Measurements from ENCODE around the gene FLNB. TPM values are rescaled to one million over a fixed set of nuclear protein-coding genes. Genes with fewer than 3 reads are reported as not detected.

FLNB gene
- total and polyA plus RNA-seq, 2 experiments from 2014 or later: 60.6 to 186 TPM

DNA sequence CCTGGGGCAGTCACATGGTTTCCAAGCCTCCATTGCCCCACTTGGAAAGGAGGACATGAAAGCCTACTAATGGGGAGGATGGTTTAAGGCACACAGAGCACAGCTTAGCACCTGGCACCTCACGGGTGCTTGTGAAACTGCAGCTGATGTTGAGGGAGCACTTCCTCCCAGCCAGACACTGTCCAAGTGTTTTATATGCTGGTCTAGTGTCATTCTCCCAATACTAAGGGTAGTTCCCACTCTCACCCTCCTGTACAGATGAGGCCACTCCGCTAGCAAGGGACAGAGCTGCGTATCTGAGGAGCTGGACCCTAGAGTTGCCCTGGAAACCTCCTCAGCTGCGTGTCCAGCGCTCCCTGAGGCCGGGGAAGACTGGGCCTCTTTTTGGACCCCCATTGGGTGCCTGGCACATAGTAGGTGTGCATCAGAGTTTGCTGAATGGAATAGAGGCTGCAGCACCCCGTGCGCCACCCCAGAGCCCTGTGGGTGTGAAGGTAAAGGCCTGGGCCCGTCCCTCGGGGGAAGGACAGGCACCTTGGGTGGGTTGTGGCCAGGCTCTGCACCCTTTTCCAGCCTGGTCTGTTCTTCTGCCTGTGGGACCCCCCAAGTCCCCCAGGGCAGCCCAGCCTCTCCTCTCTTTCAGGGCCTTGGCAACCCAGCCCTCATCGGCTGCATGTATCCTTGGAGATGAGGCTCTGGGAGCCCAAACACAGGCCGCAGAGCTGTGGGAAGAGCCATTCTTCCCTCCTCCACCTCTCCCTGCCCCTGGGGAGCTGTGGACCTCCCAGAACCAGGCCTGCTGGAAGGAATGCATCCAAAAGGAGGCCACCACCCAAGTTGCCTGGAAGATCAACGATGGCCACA is 171.2 kb downstream of the FLNB start:
- Histone ChIP-seq H3K4me1 (ENCODE audit: insufficient read depth) (peaks cover 6% of the 10 kb centered on the region; the same call in 1 of the 2 replicates), H3K4me2 (ENCODE audit: unreplicated experiment) (no peak overlapping the region), H3K9ac (no peak overlapping the region), H3K36me3 (ENCODE audit: low read depth) (no peaks in the 10 kb centered on the region), H3K4me3 (no peak overlapping the region), H3K79me2 (ENCODE audit: insufficient read depth) (no peaks in the 10 kb centered on the region), H3K27ac (no peak overlapping the region), H3F3A (ENCODE audit: insufficient read depth) (peaks cover 15% of the 10 kb centered on the region), H3K9me3 (ENCODE audit: low read depth) (no peaks in the 10 kb centered on the region), H4K20me1 (ENCODE audit: insufficient read depth) (no peaks in the 10 kb centered on the region), H3K9me2 (ENCODE audit: insufficient read depth) (no peaks in the 10 kb centered on the region), H3K27me3 (replicated peaks; ENCODE audit: insufficient read depth) (no peaks in the 10 kb centered on the region), H2AFZ (no peak overlapping the region)
- in situ Hi-C loops (cut with MboI): no loop called here
- 72 to 82% methylated on average over 13 of the region's 13 CpGs for WGBS, 2 experiments (ENCODE audit: low coverage in 1 of 2, low lambda C conversion rate in 2 of 2, missing lambda C conversion rate in 2 of 2)
- no peak for TF ChIP-seq EZH2phosphoT487 (IDR thresholded peaks at IDR 0.05; ENCODE audit: insufficient read depth, low read depth)
- TF ChIP-seq EZH2 (IDR thresholded peaks at IDR 0.05; ENCODE audit: insufficient read depth, poor library complexity, severe bottlenecking): no peak
- no peak for DNase-seq

GRCh38 chr3:58180099-58180880 is 172.1 kb downstream of the FLNB start:
- H3K4me2 ChIP-seq (ENCODE audit: unreplicated experiment): no peak overlapping the region
- H3K27ac ChIP-seq: no peak overlapping the region
- no peak for TF ChIP-seq EZH2phosphoT487 (IDR thresholded peaks at IDR 0.05; ENCODE audit: insufficient read depth, low read depth)
- TF ChIP-seq EZH2 (IDR thresholded peaks at IDR 0.05; ENCODE audit: insufficient read depth, poor library complexity, severe bottlenecking): no peak
- H4K20me1 ChIP-seq (ENCODE audit: insufficient read depth): no peaks in the 10 kb centered on the region
- no peak for DNase-seq
- H3K4me3 ChIP-seq: no peak overlapping the region
- no peak overlapping the region for H2AFZ ChIP-seq
- H3K79me2 ChIP-seq (ENCODE audit: insufficient read depth): no peaks in the 10 kb centered on the region
- in situ Hi-C loops (cut with MboI): no loop called here
- H3K36me3 ChIP-seq (ENCODE audit: low read depth): no peaks in the 10 kb centered on the region
- no peaks in the 10 kb centered on the region for H3K27me3 ChIP-seq (replicated peaks; ENCODE audit: insufficient read depth)
- 58 to 62% methylated on average over 12 of the region's 12 CpGs for WGBS, 2 experiments (ENCODE audit: low coverage in 1 of 2, low lambda C conversion rate in 2 of 2, missing lambda C conversion rate in 2 of 2)
- no peaks in the 10 kb centered on the region for H3K9me3 ChIP-seq (ENCODE audit: low read depth)
- peaks cover 7% of the 10 kb centered on the region; the same call in 1 of the 2 replicates for H3F3A ChIP-seq (ENCODE audit: insufficient read depth)
- H3K4me1 ChIP-seq (ENCODE audit: insufficient read depth): peaks cover 4% of the 10 kb centered on the region; the same call in 1 of the 2 replicates
- no peak overlapping the region for H3K9ac ChIP-seq
- H3K9me2 ChIP-seq (ENCODE audit: insufficient read depth): no peaks in the 10 kb centered on the region

DNA sequence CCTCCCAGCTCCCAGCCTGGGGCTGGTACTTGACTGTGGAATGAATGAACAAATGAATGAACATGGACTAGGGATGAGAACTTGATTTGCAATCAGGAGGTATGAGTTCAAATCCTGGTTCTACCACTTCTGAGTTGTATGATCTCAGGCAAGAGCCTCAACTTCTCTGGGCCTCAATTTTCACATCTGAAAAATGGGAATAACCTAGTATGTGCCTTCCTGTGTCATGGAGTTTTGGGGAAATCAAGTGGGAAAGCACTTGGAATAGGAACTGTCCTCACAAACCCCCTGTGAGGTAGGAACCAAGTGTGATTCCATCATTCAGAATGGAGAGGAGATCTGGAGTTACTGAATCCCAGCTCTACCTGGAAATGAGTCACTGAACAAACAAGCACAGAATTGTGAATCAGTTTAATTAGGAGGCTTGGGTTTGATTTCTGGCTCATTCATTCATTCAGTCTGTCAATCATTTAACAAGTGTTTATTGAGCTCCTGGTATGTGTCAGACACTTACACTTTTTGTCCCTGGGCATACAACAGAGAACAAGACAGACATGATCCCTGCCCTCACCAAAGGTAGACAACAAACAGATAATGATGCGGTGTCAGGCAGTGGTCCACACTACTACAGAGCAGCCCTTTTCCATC is 172.8 kb downstream of the FLNB start:
- Histone ChIP-seq H3F3A (ENCODE audit: insufficient read depth) (0 out of 2 replicates have a peak, but pooled peaks cover under 1% of the 10 kb centered on the region), H3K9me3 (ENCODE audit: low read depth) (no peaks in the 10 kb centered on the region), H3K36me3 (ENCODE audit: low read depth) (no peaks in the 10 kb centered on the region), H3K4me2 (ENCODE audit: unreplicated experiment) (no peak overlapping the region), H3K4me3 (no peak overlapping the region), H4K20me1 (ENCODE audit: insufficient read depth) (no peaks in the 10 kb centered on the region), H3K27me3 (replicated peaks; ENCODE audit: insufficient read depth) (no peaks in the 10 kb centered on the region), H3K4me1 (ENCODE audit: insufficient read depth) (no peaks in the 10 kb centered on the region), H3K27ac (no peak overlapping the region), H3K9ac (no peak overlapping the region), H3K79me2 (ENCODE audit: insufficient read depth) (no peaks in the 10 kb centered on the region), H3K9me2 (ENCODE audit: insufficient read depth) (no peaks in the 10 kb centered on the region), H2AFZ (no peak overlapping the region)
- 100% methylated on average over 1 of the region's 1 CpG for WGBS, 2 experiments (ENCODE audit: low coverage in 1 of 2, low lambda C conversion rate in 2 of 2, missing lambda C conversion rate in 2 of 2)
- TF ChIP-seq EZH2phosphoT487 (IDR thresholded peaks at IDR 0.05; ENCODE audit: insufficient read depth, low read depth): no peak
- no peak for TF ChIP-seq EZH2 (IDR thresholded peaks at IDR 0.05; ENCODE audit: insufficient read depth, poor library complexity, severe bottlenecking)
- no peak for DNase-seq
- in situ Hi-C loops (cut with MboI): no loop called here

- in situ Hi-C loops (cut with MboI): no loop called here
- WGBS, 2 experiments (ENCODE audit: low coverage in 1 of 2, low lambda C conversion rate in 2 of 2, missing lambda C conversion rate in 2 of 2): 6 to 11% methylated on average over 1 of the region's 1 CpG
- DNase-seq: no peak
These were observed 175.0 kb downstream of the FLNB start for GRCh38 chr3:58183221-58183620.

More at GRCh38 chr3:58183221-58183620, 175.0 kb downstream of the FLNB start:
- Histone ChIP-seq H3K9me3 (ENCODE audit: low read depth) (no peaks in the 10 kb centered on the region), H3K4me3 (no peak overlapping the region), H3K9ac (no peak overlapping the region), H3K9me2 (ENCODE audit: insufficient read depth) (no peaks in the 10 kb centered on the region), H3K27ac (no peak overlapping the region), H3K79me2 (ENCODE audit: insufficient read depth) (no peaks in the 10 kb centered on the region), H3K4me1 (ENCODE audit: insufficient read depth) (no peaks in the 10 kb centered on the region), H2AFZ (no peak overlapping the region), H3K27me3 (replicated peaks; ENCODE audit: insufficient read depth) (no peaks in the 10 kb centered on the region), H3F3A (ENCODE audit: insufficient read depth) (no peaks in the 10 kb centered on the region), H4K20me1 (ENCODE audit: insufficient read depth) (no peaks in the 10 kb centered on the region), H3K36me3 (ENCODE audit: low read depth) (no peaks in the 10 kb centered on the region), H3K4me2 (ENCODE audit: unreplicated experiment) (no peak overlapping the region)
- no peak for TF ChIP-seq EZH2 (IDR thresholded peaks at IDR 0.05; ENCODE audit: insufficient read depth, poor library complexity, severe bottlenecking)
- TF ChIP-seq EZH2phosphoT487 (IDR thresholded peaks at IDR 0.05; ENCODE audit: insufficient read depth, low read depth): no peak

Measured in GM23248 (cell line).